Testis (tissue), 3 donors: ENCODE measurements around the gene CPSF4L. TPM values are rescaled to one million over a fixed set of nuclear protein-coding genes. Genes with fewer than 3 reads are reported as not detected.

ENCODE experiments used
- DNase-seq: peaks from one replicate; pipeline ENCODE4 v3.0.0-alpha.2; 2019
- H3K27ac ChIP-seq, 2 donors: fragments of 200-600 bp; sonication (generic); one replicate each; pipeline ENCODE4 v1.5.1; 2019
- H3K27me3 ChIP-seq: fragments of 200-600 bp; sonication (generic); one replicate; pipeline ENCODE4 v1.5.1; 2019
- H3K36me3 ChIP-seq: fragments of 200-600 bp; sonication (generic); one replicate; pipeline ENCODE4 v1.5.1; 2017; ENCODE audit warnings: low read depth; ENCODE audit errors: missing control alignments
- H3K4me1 ChIP-seq: fragments of 200-600 bp; sonication (generic); one replicate; pipeline ENCODE4 v1.5.1; 2019
- H3K4me3 ChIP-seq, 2 donors: fragments of 200-600 bp; sonication (generic); one replicate each; pipeline ENCODE4 v1.5.1; 2017 to 2019
- H3K9me3 ChIP-seq: fragments of 200-600 bp; sonication (generic); one replicate; pipeline ENCODE4 v1.5.1; 2017
- CTCF ChIP-seq, 3 experiments: fragments of 450-650 bp in 2 of 3; fragments of 200-600 bp in 1 of 3; sonication (generic) in 1 of 3; IDR thresholded peaks; one replicate each; pipeline ENCODE4 v1.5.1; 2016 to 2019; ENCODE audit warnings: antibody characterized with exemption in 3 of 3, mild to moderate bottlenecking in 2 of 3, moderate library complexity in 1 of 3
- POLR2A ChIP-seq: fragments of 450-650 bp; IDR thresholded peaks from one replicate; pipeline ENCODE4 v1.6.1; 2017; ENCODE audit warnings: antibody characterized with exemption, mild to moderate bottlenecking, moderate library complexity
- WGBS, 2 donors: methylation state at CpG; one replicate each; pipeline ENCODE4 v1.1.5; 2018; 5-methylcytosine and 5-hydroxymethylcytosine counted together
- intact Hi-C: fragments of 100-400 bp; cut with DNase I; formaldehyde crosslinking; loops from one replicate; pipeline ENCODE4 v1.15.1; 2023; ENCODE audit warnings: low total_unique reads
- polyA plus RNA-seq: library from polyadenylated mRNA; stranded (reverse); fragments of 350-450 nt; fragmentation: Illumina TruSeq; extraction: RNeasy Lipid Tissue Mini Kit (QIAGEN cat#74804); gene quantifications from one replicate; pipeline ENCODE4 v1.2.3, GENCODE V29; 2014; ENCODE audit warnings: low read depth, low replicate concordance; ENCODE audit not compliant: insufficient read depth
- total RNA-seq, 2 donors: library from RNA; depleted of rRNA; stranded (reverse); fragments of >200 nt; gene quantifications; one replicate each; pipeline ENCODE4 v1.2.3, GENCODE V29; 2016

CPSF4L gene
- total and polyA plus RNA-seq, 3 donors from 2014 or later, result 0.79 to 0.94 TPM; not detected in 1

GRCh38 chr17:73302189-73302588 is 40.5 kb upstream of the CPSF4L start:
- H3K27me3 ChIP-seq, result no peaks in the 10 kb centered on the region
- DNase-seq, result no peak
- no peak overlapping the region for H3K4me3 ChIP-seq
- no peak overlapping the region for H3K27ac ChIP-seq
- H3K36me3 ChIP-seq, result no peaks in the 10 kb centered on the region
- intact Hi-C loops, result no loop called here
- H3K9me3 ChIP-seq, result no peaks in the 10 kb centered on the region
- TF ChIP-seq CTCF (IDR thresholded peaks at IDR 0.05) (no peak), POLR2A (no peak)
- H3K4me1 ChIP-seq, result peaks cover 84% of the 10 kb centered on the region
- WGBS, 2 donors, result 40 to 49% methylated on average over 3 of the region's 3 CpGs

GRCh38 chr17:73301369-73301768 is 39.7 kb upstream of the CPSF4L start:
- 59 to 70% methylated on average over 2 of the region's 2 CpGs for WGBS, 2 donors
- Histone ChIP-seq H3K4me1 (peaks cover 76% of the 10 kb centered on the region), H3K4me3 (no peak overlapping the region), H3K36me3 (no peaks in the 10 kb centered on the region), H3K27ac (no peak overlapping the region), H3K9me3 (no peaks in the 10 kb centered on the region), H3K27me3 (no peaks in the 10 kb centered on the region)
- DNase-seq, result no peak
- TF ChIP-seq POLR2A (no peak), CTCF (IDR thresholded peaks at IDR 0.05) (no peak)
- intact Hi-C loops, result no loop called here

DNA sequence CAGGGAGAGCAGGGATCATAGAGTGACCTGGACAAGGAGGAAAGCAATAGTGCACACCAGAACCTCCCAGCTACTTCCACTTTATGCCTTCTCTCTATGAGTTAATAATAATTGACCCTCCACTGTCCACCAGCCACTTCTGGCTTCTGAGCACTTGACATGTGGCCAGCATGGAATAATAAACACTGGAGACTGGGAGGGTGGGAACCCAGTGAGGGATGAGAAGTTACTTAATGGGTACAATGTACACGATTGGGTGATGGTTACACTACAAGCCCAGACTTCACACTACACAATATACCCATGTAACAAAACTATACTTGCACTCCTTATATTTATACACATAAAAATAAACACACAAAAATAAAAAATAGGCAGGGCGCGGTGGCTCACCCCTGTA is 38.7 kb upstream of the CPSF4L start:
- WGBS, 2 donors, result 75 to 76% methylated on average over 3 of the region's 3 CpGs
- H3K27me3 ChIP-seq, result no peaks in the 10 kb centered on the region
- no peak overlapping the region for H3K4me3 ChIP-seq
- TF ChIP-seq POLR2A, result no peak
- TF ChIP-seq CTCF (IDR thresholded peaks at IDR 0.05), result no peak
- no peaks in the 10 kb centered on the region for H3K9me3 ChIP-seq
- peaks cover 66% of the 10 kb centered on the region for H3K4me1 ChIP-seq
- DNase-seq, result no peak
- H3K27ac ChIP-seq, result peak overlapping the region in 1 of 2 donors; percentile 31
- intact Hi-C loops, result no loop called here
- H3K36me3 ChIP-seq, result no peaks in the 10 kb centered on the region

DNA sequence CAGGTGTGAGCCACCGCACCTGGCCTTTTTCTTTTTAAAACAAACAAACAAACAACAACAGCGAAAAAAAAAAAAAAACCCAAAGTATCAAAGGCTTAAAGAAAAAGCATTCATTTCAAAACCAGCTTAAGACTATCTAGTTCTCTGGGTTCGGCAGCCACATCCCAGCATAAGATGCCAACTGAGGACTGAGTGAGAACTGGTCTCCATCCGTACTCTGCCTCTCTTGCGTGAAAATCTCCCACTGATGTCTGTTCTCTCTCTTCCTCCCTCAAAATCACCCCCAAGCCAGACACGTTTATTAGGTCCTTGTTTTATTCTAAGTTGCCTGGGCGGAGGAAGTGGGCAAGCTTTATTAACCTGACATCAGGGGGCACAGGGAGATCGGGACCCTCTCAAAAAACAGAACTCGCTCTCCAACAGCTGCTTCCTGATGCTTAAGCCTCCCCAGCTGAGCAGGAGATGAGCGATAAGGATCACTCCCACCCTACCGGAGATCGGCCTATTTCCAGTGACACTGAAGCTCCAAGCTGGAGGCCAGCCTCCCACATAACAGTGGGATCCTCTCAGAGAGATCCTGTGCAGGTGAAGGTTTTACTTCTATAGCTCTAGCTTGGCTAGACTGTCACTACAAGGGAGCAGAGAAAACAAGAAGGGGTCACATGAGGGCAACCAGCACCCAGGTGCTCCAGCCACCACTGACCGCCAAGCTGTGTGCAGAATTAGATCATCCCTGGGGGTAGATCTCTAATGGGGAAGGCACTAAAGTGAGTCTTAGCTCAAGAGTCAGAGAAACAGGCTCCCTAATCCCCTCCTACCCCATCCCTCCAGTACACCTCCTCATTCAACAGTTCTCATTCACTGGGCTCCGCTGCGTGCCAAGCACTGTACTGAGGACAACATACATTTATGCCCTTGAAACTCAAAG is 36.5 kb upstream of the CPSF4L start:
- Histone ChIP-seq H3K4me1 (peaks cover 57% of the 10 kb centered on the region), H3K9me3 (no peaks in the 10 kb centered on the region), H3K27me3 (no peaks in the 10 kb centered on the region), H3K27ac (peak overlapping the region in 1 of 2 donors; percentile 58), H3K36me3 (no peaks in the 10 kb centered on the region), H3K4me3 (no peak overlapping the region)
- WGBS, 2 donors, result 58 to 60% methylated on average over 15 of the region's 15 CpGs
- intact Hi-C loops, result no loop called here
- no peak for DNase-seq
- TF ChIP-seq CTCF (IDR thresholded peaks at IDR 0.05) (no peak), POLR2A (no peak)
